GM18508 (cell line): ENCODE data around the gene UQCC2.

ENCODE experiments used
- ATAC-seq: cut with Tn5 transposase; IDR thresholded peaks from one replicate; pipeline ENCODE4 v1.9.1; 2021; ENCODE audit warnings: moderate number of reproducible peaks; ENCODE audit not compliant: insufficient read depth, unreplicated experiment

Gene UQCC2

DNA sequence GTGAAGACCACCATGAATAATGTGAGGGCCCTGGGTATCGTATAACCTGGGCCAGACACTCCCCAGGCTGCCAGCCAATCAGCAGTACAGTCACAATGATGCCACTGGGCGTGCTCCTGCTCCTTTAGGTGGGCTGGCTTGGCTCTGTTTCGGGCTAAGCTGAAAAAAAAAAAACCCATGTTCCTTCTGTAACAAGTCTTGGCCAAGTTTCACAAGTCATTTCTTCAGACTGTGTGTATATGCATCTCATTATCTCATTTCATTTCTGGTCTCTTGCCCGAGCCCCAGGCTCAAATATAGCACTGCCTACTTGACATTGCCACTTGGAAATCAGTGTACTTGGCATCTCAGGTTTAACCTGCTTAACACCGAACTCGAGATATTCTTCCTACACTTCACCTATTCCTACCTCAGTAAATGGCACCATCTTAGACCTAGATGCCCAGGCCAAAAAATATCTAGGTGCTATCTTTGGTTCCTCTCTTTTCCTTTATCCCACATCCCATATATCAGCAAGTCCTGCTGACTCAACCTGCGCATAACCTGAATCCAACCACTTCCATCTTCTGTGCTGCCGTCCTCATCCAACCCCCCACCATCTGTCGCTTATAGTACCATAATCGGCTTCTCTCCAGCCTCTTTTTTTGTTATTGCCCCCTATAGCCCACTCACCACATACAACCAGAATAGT is 1.8 kb downstream of the UQCC2 start:
- no peak for ATAC-seq

DNA sequence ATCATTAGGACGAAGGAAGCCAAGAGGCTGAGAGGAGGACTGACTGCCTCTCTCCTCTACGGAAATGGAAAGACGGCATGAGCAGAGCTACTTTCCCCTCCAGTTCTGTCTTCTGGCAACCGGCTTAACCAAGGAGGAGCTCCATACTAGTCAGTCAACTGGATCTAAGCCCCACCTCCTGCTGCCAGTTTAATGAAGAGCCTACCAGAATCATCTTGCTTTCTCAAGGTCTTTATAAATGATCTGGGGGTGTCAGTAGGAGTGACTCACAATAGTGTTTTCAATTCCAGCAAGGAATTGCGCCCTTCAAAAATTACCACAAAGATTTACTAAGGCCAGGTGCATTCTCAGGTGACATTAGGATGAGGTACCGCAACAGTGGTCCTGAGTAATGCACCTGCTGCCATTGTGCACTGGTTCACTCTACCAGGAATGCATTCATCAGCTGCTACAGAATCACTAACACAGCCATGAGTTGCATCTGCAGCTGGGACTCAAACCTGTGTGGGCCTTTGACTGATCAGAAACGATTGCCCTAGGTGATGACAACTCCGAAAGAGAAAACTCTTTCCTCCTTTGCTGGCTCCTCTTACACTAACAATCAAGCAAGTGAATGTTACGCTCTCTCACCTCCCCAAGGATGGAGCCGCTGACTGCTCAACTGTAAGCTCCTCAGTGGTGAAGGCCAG is 2.8 kb downstream of the UQCC2 start:
- ATAC-seq = no peak

DNA sequence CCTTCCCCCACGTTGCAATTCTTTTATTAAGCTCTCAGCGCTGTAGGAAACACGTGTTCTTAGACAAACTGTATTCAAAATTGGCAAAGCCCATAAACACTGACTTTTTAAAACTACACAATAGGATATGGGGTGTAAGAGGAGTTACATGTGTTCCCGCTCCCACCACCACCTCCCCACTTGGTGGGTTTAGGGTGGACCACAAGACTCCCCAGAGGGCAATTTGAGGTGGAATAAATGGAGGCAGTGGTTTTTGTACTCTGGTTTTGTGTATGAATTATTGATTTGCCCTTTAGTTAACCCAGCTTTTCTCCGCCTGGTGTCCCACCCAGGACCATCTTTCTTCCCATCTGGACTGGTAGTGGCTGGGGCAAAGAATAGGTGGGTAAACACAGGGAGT is 3.7 kb downstream of the UQCC2 start:
- no peak for ATAC-seq

DNA sequence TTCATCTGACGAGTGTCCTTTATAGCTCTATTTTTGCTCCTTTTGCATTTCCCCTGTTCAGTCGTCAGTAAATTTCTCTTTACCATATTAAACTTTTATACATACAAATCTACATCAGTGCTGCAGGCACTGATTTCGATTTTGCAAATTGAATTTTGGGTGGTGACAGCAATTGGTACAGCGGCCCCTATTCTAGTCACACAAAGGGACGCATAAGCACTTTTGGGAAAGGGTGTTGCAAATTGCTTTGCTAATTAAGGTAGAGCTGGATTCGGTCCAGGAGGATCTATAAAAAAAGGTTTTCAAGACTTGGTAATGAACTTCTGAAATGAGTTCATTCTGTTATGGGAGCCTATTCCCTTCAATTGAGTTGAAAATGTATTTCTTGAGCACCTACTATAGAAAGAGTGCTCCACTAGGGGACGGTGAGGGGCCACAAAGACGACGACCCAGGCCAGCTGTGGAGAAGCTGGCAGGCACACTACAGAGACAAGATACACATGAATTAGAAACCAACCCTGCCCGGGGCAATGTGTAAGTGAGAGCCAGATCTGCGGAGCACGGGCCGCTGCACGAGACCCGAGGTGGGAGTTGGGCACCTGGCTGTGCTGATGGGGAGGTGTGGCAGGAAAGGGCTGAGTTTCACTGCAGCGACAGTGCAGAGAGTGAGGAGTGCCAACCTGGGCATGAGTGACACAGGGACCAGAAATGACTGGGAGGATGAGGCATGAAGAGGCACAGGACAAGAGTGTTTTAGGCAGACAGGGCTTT is 5.4 kb downstream of the UQCC2 start:
- no peak for ATAC-seq

DNA sequence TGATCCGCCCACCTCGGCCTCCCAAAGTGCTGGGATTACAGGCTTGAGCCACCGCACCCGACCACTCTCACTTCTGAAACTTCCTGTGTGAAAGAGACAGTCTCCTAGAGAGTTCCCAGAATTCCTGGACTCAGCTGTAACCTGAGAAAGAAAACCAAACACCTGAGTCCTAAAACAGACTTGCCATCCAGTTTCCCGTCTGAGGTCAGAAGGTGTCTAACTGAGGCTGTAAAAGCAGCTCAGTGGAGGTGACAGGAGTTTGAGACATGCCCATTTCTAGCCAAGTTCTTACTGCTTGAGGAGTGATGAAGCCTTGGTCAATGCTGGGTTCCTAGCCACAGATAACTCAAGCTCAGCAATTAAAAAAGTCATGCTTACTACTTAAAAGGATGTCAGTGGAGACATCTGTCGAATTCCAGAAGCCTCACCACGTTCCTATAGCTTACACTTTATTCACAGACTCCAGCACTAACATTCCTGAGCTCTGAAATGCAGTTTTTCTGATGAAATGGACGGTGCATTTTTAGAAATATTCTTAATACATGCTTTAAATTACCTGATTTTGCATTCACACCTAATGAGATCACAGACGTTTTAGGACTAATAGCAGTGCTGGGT is 6.1 kb downstream of the UQCC2 start:
- ATAC-seq = no peak

DNA sequence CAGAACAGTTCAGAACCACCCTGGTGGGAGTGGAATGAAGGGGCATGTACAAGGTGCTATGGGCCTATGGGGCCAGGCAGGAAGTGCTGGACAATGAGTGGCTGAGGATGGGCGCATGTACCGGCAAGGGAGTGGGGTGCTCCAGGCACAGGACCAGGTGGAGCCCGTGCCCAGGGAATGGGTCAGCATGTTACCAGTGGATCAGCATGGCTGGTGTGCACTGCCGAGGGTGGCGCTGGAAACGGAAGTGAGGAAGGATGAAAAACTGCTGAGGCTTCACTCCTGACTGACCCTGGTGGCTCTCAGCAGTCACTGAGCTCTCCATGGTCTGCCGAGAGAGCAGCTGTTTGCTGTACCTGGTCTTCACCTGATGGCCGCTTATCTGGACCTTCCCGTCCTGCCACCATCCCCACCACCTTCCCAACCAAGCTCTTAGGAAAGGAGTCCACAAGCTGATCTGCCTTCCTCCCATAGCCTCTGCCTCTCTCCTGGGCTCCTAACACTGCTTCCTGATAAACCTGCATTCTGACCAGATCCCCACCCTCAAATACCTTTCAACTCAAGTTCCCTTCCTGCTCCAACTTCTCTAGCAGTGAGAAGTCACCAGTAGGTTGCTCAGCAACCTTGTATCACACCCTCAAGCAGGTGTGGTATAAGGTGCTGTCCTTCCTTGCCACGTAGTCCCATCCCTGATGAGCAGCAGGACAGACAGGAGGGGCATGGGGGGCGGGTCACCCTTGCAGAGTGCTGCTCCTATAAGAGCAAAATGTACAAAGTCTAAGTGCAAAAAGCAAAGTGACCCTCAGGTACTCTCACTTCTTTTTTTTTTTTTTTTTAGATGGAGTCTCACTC is 7.1 kb downstream of the UQCC2 start:
- ATAC-seq = no peak

DNA sequence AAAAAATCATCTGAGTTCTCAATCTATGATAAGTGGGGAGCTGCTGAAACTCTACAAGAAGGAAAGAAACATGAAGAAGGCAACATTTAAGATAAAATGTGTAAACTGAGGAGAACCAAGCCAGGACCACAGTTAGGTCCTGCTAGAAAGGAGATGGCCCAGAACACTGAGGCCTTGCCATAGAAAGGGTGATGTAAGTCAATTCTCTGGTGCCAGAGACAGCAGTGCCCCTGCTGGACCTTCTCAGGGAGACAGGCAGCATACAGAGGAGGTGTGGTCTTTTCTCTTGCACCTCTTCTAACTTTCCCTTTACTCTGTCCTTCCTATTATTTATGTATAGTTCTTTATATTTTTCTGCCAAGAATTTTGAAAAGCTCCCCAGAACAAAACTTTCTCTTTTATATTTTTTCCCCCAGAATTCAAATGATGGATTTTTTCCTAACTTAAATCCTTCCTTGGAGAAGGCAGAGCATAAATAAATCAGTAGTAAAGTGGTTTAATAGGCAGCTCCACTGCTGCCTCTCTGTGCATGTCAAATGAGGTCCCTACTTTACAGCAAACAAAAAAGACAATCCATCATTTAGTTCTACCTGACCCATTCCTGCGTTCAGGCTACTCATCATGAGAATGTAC is 9.0 kb downstream of the UQCC2 start:
- ATAC-seq = no peak

DNA sequence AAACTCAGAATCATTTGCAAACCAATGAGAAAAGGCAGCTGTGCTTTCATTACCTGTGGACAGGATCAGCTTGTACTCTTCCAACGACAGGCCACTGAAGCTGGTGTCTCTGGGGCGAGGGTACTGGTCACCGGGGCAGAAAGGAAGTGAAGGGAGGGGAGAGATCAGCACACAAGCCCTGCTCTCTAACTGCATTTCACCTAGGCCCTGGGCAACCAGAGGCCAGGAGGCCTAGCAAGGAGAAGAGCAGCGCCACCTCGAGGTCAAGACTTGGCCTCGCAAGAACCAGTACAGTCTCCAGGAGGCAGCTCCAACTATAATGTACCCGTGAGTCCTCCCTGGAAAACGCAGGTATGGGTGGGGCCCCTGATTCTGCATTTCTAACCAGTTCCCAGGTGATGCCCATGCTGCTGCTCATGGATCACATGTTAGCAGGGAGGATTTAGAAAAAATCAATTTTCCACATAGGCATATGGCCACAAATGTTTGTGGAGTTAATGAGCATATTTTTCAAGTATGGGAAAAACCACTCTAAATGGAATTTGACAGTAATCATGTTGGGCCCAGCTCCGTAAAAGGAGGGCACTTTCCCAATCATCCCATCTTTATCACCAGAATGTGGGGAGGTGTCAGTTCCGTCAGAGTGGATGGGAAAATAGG is 11.0 kb downstream of the UQCC2 start:
- no peak for ATAC-seq

DNA sequence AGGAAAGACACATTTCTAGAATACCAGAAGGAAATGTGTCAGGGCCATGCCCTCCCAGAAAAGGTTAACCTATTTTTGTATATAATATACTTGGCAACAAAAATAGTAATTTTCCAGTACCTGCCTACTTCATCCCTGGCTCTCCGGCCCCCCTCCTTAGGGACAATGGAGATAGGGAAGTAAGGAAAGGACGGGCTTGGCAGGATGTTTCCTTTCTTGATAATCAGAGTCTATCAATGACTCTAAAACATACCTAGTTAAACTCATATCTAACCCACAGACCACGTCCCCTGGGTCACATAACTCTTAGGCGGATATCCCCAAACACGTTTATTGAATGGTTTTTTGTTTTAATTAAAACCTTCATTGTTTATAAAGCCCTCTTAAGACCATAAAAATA is 11.8 kb downstream of the UQCC2 start:
- ATAC-seq = no peak

DNA sequence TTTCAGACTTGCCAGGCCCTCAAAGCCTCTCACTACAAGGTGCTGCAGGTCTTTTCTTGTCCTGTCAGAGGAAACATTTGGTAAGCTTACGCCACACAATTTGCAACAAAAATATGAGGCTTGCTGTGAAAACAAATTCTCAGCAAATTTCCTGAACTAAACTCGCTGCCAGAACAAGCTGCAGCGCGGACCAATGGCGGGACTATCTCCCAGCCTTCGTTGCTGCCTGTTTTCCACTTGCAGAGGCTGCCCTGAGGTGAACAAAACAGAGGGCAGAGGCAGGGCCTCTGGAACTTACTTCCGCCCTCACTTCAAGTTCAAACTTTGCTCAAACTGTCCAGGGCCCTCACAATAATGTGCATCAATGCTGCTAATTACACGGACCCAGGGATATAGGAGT is 12.4 kb downstream of the UQCC2 start:
- no peak for ATAC-seq

DNA sequence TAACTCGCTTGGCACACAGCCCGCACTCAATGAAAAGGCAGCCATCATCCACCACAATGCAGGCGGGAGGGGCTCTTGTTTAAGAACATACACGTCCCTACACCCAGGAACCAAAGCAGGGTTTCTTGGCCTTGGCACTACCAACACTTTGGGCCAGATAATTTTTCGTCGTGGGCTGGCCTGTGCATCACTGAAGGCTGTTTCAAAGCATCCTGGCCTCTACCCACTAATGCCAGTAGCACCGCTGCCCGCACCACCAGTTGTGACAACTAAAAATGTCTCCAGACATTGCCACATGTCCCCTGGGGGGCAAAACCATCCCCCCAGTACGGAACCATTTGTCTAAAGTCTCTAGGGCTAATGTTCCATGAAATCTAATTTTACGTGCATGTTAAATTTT is 13.0 kb downstream of the UQCC2 start:
- no peak for ATAC-seq

DNA sequence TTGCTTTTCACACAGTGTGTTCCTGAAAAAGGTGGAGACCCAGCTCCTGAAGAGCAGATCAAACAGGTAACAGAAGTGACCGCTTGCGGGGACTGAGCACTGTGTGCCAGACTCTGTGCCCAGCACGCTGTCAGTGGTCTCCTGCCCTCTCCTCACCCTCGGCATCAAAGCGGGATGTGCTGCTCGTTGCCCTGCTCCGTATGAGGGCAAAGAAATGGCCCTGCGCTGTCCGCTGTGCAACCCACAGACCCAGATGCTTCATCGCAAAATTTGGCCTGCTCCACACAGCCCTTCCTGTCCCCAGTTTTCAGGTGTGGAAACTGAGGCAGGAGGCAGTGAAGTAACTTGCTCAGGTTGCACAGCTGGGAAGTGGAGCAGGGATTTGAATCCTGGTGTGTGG is 13.7 kb downstream of the UQCC2 start:
- no peak for ATAC-seq

DNA sequence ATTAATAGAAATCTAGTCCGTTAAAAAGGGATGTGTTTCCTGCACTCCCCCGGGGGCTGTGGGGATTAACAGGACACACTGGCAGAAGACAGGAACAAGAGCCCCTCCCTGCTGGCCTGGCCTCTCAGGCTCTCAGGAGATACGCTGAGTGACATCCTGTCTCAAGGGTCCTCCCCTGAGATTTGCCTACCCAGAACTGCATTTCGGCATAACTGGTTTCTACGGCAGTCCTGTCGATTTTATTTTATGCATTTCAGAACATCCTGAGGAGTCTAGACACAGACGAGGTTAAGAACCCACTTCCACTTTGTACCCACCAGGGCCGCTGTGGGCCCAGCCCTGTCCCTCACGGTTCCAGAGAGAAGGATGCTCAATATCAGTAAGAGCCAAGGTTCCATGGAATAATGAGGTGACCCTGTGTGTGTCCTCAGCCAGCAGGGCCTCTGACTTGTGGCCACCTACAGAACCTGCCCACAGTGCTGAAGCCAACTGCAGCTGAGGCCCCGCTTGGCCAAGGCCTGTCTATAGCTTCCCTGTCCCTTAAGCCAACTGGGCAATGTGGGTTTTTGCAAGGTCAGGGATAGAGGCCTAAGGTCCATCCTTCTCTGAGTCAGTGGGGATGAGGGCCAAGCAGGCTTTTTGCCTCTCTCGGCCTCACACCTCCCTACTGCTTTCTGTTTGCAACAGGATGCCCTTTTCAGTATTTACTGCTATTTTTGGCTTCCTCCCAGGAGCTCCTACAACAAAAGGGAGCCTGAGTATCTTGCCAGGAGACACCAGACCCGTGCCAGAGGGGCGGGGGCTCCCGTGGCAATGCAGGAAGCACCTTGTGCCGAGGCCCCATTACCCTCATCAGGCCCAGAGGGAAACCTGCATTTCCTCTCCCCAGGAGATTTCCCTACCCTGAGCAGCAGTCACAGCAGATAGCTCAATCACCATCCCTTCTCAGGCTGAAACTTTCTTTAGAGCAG is 14.7 kb downstream of the UQCC2 start:
- ATAC-seq = no peak

DNA sequence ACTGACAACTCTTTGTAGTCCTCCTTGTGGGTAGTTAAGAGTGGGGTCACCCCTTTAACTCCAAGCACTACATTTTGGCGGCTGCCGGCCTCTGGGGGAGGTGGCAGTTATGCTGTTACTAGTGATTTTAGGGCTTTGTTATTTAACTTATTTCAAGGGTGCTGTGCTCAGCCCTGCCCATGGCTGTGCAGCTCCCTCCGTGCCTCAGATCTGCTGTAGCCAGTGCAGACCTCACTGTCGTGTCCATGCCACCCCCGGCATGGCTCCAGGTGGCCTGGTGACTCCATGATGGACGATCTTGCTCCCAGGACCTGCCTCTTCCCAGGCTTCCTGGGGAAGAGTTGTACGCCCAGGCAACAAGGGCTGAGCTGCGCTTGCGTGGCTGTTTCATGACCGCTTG is 15.4 kb downstream of the UQCC2 start:
- no peak for ATAC-seq

DNA sequence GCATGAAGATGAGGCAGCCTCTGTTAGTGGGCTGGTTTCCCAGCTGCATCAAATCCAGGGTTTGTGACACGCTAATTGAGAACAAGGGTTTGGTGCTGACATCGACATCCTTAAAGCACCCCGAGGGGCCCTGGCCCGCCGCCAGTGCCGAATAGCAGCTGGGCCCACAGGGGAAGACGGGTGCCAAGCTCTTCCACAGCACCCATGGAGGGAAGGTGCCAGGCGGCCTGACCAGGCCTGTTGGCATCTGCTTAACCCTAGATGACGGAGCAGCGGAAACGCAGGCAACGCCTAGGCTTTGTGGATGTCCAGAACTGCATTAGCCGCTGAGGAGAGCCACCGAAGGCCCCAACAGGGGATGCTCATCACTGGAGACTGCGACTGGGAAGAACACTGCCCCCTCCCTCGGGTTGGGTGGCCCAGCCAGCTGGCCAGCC is 16.0 kb downstream of the UQCC2 start:
- no peak for ATAC-seq

DNA sequence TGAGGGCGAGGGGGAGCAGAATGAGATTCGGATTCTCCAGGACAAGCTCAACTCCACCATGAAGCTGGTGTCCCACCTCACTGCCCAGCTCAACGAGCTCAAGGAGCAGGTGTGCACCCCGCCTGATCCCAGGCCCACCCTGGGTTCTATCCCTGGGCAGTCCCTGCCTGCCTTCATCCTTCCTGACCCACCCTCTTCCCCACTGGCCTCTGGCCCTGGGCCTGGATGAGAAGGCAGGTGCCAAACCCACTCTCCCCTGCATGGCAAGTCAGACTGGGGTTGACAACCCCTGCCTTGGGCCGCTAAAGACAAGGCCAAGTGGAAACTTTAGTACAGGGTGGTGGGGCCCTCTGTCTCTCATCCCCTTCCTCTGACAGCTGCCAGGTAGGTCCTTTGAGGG is 16.5 kb downstream of the UQCC2 start:
- ATAC-seq = no peak

DNA sequence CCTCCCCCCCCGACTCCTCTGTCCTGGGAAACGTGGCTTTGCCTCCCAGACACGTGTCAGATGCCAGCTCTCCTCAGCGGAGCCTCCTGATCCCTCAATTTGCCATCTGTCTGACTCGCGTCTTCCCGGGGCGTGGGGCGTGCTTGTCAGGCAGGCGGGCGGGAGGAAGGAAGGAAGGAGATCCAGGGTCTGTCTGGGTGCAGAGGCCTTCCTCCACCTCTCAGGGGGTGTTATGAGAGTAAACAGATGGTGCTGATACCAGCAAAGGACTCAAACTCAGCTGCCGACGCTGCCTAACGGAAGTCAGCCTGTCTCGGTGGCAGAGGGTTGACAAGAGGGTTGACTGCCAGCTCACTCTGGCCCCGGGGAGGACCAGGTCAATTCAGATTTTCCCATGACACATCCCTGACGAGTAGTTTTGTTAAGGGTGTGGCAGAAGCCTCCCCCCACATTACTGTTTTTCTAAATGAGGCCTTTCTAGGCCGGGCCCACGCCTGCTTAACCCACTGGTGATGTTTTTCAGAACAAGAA is 17.0 kb downstream of the UQCC2 start:
- no peak for ATAC-seq
